HG03025 (cell line): Measurements from ENCODE around the gene METTL22.

ENCODE experiments used
- ATAC-seq: cut with Tn5 transposase; IDR thresholded peaks from one replicate; pipeline ENCODE4 v1.9.1; 2021; ENCODE audit warnings: mild to moderate bottlenecking, moderate library complexity; ENCODE audit not compliant: unreplicated experiment, low FRiP score

Gene METTL22

DNA sequence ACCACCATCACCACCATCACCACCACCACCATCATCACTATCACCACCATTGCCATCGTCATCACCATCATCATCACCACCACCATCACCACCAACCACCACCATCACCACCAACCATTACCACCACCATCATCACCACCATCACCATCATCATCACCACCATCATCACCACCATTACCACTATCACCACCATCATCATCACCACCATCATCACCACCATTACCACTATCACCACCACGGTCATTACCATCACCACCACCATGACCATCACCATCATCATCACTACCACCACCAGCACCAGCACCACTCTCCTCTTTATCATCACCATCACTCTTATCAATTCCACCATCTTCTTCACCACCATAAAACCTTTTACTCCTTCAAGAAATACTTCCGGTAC, 30.0 kb upstream of the METTL22 start:
- ATAC-seq = no peak

DNA sequence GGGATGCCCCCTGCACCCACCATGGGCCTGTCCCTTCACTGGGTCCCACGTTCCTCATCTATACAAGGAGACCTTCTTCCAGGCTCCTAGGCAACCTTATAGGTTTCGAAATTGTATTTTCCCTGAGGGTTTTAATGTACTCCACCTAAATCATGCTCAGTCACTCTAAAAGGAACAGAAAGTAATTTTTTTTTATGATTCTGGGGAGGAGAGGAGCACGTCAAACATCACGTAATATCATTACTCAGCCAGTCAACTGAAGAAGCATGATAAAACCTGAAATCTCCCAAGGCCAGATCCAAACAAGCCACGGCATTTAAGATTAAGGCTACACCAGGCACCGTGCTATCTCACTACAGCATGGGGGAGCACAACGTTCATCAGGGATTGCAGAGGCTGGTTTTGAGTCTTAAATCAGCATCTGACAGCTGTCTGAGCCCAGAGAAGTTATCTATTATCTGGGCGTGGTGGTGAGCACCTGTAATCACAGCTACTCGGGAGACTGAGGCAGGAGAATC, 27.3 kb upstream of the METTL22 start:
- ATAC-seq = no peak

DNA sequence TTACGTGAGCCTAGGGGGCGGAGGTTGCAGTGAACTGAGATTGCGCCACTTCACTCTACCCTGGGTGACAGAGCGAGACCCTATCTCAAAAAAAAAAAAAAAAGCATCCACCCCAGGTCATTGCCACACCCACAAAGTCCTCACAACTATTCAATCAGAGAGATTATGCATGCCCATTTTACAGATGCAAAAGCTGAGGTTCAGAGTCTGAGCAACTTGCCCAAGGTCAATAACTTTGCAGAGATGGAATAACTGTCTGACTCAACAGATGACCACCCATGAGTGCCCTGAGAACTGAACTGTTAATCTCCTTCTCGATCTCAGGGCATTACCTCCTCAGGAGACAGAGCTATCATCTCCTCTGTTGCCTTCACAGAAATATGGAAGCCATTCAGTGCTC, 25.7 kb upstream of the METTL22 start:
- ATAC-seq = no peak

DNA sequence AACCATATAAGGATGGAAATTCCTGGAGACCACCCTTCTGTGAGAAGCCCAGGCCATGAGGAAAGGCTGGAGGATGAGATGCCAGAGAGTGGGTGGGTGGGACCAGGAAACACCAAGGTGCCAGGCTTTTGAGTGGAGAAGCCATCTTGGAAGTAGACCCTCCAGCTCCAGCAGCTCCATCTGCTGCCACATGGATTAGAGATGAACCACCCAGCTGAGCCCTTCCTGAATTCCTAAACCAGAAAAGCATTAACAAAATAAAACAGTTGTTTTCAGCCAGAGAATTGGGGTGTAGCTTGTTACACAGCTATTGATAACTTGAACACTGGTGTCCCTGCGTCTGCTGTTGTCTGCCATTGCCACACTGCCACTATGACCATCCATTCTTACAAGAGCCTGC, 24.9 kb upstream of the METTL22 start:
- no peak for ATAC-seq

DNA sequence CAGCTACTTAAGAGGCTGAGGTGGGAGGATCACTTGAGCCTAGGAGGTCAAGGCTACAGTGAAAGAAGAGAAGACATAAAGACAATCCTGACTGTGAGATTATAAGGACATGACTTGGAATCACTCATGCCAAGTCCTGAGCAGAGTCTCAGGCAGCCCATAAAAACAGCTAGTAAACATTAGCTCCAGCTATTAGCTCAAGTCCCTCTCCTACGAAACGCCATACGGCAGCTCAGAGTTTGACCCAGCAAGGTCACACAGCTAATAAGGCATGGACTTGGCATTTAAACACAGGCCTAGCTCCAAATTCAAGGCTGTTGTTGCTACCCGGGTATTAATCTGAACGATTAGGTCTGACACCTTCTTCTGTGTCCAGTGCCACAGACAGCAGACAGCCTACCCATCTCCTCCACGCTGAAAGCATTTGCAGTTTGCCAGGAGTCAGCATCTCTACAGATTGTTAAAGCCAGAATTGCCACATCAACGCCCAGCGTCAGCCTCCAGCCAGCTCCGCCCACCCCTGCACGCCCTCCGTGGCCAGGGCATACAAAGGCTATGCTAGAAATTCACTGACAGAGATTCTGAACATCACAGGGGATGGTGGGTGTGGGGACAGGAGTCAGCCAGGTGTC, 21.2 kb upstream of the METTL22 start:
- ATAC-seq = no peak

DNA sequence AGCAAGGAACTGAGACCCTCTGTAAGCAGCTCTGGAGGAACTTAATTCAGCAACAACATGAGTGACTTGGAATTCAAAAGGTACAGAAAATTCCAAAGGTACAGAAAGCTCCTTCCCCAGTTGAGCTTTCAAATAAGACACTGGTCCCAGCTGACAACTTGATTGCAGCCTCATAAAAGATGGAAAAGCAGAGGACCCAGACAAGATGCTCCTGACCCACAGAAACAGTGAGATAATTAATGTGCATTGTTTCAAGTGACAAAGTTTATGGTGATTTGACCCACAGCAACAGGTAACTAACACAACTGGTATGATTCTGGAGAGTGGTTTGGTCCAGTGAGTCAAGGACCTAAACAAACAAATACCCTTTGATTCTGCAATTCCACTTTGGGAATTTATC, 15.9 kb upstream of the METTL22 start:
- no peak for ATAC-seq

DNA sequence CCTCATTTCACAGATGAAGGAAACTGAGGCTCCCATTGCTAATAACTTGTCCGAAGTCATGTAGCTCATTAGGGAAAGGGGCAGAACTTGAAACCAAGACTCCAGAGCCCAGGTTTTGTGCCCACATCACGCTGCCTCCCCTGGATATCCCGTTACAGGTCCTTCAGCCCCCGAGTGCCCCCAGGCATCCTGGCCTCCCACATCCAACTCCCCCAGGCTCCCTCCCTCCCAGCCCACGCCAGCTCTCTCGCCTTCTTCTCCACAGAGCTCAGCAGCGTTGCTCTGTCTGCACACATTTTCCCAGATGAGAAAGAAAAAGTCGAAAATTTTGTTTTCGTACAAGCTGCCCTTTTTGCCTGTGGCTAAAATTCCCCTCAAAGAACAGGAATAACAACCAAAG, 14.3 kb upstream of the METTL22 start:
- ATAC-seq = no peak

DNA sequence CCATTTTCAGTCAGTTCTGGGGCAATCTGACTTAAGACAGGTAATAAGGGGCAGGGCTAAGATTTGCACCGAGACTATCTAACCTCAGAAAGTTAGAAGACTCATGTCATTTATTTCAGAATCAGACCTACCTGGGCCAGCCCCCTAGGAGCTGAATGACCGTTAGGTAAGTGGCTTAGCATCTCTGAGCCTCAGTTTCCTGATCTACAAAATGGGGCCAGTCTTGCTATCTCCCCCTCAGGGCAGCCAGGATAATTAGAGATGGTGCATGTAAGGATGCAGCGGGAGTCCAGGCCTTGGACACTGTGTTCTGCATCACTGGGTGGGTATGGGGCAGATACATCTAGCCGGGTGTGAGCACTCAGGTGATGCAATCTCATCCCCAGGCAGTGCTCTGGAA, 10.4 kb upstream of the METTL22 start:
- no peak for ATAC-seq

DNA sequence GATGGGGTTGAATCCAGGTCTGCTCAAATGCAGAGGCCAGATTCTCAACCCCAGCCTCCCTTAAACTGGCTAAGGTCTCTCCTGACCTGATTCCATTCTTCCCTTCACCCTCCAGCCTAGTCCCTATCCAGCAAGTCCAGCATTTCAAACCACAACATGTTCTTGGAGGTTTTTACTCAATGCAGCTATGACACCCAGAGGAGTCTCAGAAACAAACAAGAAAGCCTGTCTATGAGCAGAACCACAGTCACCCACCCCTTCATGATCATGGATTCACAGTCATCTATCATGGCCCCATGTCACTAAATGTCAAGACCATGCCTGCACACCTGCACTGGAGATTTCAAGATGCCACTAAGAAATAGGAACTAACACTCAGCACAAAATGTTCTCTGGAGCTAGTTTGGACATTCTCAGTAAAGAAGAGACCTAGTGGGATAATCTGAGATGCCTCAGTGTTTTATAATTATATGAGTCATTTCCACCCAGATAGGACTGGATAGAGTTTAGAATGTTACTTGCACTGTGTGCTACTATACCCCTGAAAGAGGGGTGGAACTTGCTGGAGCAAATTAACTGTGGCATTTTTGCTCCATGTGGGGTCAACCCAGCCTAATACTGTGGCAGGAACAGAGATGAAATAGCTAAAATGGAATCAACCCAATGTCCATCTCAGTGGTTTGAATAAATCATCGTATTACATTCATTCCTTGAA, 9.5 kb upstream of the METTL22 start:
- ATAC-seq = no peak

DNA sequence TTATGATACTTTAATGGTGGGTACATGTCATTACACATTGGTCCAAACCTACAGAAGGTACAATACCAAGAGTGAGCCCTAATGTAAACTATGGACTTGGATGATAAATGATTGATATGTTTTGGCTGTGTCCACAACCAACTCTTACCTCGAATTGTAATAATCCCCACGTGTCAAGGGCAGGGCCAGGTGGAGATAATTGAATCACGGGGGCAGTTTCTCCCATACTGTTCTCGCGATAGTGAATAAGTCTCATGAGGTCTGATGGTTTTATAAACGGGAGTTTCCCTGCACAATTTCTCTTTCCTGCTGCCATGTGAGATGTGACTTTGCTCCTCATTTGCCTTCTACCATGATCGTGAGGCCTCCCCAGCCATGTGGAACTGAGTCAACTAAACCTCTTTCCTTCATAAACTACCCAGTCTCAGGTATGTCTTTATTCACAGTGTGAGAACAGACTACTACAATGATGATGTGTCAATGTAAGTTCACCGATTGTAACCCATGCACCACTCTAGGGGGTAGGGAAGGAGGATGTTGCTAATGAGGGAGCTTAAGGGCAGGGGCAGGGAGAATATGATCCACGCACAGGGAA, 7.0 kb upstream of the METTL22 start:
- no peak for ATAC-seq

DNA sequence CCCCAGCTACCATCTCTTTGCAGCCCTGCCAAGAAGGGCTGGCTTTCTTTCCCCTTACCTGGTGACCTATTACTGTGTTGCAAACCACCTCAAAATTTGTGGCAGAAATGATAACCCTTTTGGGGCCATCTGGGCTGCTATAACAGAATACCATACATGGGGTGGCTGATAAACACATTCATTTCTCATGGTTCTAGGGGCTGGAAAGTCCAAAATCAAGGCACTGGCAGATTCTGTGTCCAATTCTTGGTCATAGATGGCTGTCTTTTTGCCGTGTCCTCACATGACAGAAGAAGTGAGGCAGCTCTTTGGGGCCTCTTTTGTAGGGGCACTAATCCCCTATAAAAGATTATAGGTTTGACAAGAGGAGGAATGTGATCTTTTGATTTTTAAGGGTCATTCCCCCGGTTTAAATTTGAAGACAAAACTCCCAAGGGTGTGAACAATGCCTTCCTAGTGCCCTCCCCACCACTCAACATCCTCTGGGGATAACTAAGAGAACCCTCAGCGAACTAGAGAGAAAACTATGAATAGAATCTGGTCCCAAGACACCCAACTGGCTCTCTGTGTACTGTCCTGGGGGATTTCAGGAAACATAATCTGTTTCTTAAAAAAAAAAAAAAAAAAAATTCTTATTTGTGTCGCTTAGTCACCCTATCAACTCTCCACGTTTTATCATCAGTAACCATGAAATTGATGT, 1.7 kb upstream of the METTL22 start:
- ATAC-seq = no peak

DNA sequence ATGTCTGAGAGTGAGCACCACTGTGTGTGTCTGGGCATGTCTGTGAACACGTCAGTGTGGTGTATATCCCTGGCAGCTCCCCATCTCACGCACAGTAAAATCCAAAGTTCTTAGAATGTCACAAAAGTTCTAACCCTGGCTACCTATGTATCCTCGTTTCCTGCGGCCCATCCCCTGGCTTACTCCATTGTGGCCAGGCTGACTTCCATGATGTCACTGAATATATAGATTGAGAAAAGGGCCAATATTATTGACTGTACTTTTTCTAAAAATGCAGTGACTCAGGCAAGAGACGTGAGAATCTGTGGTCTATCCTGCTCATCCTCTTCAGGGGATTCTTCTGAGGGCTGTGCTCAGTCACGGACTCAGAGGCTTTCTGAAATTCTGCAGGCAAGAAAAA, 963 bp upstream of the METTL22 start:
- no peak for ATAC-seq

DNA sequence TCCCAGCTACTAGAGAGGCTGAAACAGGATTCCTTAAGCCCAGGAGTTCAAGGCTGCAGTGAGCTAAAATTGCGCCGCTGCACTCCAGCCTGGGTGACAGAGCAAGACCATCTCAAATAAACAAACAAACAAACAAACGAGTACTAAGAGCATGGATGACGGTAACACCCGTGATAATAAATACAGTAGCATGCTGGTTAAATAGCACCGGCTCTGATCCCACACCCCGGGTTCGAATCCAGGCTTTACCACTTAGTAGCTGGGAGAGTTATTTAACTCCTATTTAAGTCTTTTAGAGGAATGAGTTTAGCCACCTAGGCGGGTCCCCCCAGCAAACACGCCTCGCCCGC, 301 bp upstream of the METTL22 start:
- no peak for ATAC-seq

DNA sequence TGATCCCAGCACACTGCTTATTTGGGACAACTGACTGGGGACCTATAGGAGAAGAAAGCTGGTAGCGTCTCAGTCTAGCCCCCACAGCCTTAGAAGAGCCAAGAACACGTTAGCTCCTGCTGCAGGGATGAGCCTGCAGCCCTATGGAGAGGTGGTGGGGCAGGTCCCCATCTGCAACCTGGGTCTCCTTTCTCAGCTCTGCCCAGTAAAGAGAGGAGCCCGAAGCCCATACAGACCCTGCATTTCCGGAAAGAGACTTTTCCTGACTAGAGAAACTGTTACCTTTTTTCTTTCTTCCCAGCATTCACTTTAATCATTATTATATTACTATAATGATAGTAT, 788 bp downstream of the METTL22 start:
- ATAC-seq = no peak

DNA sequence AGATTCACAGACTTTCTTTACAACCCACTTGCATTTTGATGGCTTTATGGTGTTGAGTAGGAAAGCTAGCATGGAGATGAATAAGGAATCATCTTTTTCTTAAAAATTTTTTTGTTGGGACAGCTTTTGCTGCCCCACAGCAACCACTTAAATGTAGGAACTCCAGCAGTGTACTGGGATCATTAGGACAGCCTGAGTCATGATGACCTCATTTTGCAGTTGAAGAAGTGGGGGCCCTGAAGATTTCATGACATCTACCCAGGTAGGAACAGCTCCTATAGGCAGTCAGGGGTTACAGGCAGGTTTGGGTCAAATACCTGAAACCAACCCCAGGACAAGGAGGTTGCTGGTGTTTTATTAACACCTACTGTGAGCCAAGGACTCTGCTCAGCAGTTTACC, 2.1 kb downstream of the METTL22 start:
- no peak for ATAC-seq

DNA sequence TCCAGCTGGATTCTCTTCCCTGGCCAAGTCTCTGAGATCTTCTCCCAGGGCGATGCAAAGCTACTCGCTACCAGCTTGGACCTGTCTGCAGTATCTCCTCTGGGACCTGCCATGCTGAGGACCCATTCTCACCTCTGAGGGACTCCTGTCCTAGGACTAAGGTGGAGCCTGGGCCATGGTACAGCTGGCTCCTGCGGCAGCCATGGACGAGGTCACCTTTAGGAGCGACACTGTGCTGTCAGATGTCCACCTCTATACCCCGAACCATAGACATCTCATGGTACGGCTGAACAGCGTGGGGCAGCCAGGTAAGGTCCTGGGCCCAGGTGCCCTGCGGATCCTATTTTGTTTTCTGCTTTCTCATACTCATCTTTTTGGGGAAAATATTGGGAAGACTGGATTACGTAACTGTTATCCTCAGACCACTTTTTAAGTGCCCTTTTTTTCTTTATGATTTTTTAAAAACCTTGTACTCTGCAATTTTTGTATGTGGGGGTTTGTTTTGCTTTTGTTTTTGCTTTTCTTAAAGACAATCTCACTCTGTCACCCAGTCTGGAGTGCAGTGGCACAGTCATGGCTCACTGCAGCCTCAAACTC, 4.1 kb downstream of the METTL22 start:
- ATAC-seq = no peak

DNA sequence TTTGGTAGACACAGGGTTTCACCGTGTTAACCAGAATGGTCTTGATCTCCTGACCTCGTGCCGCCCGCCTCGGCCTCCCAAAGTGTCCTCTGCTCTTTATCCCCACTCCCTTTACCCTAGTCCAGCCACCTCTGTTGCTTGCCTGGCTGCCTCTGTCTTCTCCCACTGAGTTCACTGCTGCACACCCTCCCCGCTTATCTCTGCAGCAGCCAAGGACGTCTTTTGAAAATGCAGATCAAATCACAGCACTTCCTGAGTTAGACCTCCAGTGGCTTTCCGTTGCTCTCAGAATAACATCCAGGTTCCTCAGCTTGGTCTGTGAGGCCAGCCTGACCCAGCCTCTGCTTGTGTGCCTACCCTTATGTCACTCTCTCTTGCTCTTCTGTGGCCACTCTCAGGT, 5.4 kb downstream of the METTL22 start:
- no peak for ATAC-seq

DNA sequence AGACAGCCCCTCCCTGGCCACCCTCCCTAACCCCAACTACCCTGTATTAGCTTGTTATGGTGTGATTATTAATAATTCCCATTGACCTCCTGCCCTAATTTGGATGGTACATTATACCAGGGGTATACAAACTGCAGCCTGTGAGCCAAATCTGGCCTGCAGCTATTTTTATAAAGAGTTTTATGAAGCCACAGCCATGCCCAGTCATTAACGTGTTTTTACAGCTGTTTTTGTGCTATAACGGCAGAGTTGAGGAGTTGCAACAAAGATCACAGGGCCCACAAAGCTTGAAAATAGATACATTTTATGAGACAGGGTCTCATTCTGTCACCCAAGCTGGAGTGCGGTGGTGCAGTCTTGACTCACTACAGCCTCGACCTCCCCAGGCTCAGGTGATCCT, 6.0 kb downstream of the METTL22 start:
- ATAC-seq = no peak

DNA sequence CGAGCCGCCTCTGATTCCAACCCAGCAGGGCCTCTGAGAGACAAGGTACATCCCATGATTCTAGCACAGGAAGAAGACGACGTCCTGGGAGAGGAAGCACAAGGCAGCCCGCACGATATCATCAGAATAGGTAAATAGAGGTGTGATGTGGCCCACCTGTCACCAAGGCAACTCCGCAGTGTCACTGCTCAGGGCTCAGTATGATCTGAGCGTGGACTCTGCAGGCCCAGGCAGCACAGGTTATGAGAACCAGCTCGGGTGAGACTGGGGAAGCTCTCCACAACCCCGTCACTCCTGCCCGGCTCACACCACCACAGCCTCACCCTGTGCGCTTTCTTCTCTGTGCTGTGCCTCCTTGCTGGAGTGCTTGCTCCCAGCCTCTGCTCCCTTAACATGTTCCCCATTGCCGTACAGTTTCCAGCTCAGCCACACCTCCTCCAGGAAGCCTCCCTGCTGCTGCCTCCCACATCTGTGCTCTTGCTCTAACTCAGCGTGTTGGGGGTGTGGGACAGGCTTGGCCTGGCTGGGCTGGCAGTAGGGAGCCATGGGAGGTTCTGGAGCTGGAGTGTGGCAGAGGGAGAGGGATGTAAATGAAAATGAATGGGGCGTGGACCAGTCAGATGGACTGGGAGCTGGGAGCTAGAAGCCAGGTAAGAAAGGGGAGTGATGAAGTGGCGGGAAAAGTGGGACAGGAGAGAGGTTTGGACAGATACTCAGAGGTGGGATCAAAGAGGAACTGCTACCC, 7.7 kb downstream of the METTL22 start:
- no peak for ATAC-seq

DNA sequence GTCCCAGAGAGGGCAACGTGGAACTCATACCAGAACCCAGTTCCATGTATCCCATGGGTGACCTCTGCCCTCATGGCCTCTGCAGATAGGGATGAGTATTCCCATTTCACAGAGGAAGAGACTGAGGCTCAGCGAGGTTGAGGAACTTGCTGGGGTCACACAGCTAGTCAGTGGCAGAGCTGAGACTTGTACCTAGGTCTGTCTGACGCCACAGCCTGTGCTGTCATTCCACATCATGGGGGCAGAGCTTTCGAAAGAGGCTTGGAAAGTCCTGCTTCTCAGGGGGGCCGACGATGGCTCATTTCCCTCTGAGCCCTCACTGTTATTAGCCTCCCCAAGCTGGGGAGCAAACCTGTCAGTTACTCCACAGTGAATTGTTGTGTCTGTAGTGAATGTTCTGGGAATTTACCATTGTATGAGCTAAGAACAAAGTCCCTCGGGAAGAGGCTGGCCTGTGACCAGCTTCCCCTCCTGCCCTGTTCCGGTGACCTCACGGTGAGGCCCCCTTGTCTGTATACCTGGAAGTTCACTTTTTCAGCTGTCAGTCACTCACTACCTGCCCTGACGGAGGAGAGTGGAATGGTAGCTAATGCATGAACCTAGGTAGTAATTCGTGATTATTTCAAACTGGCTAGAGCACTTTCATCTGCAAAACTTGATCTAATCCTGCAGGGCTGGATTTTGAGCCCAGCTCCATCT, 8.9 kb downstream of the METTL22 start:
- ATAC-seq = no peak
